ENCODE measurements around the gene SCN9A.

SCN9A gene

DNA sequence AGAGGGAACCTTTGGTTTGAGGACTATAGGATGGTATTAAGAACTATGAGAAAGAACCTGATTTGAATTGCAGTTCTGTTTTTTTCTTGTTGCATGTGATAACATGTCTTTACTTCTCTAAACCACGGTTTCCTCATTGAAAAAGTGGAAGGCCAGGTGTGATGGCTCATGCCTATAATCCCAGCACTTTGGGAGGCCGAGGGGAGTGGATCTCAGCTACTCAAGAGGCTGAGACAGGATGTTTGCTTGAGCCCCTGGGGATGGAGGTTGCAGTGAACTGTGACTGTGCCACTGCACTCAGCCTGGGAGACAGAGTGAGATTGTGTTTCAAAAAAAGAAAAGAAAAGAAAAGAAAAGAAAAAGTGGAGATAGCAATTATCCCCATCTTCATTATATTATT, 32.3 kb downstream of the SCN9A start:
- TF ChIP-seq EZH2 (IDR thresholded peaks at IDR 0.05; ENCODE audit: borderline replicate concordance, low read length): no peak
- TF ChIP-seq, protein P1, sequence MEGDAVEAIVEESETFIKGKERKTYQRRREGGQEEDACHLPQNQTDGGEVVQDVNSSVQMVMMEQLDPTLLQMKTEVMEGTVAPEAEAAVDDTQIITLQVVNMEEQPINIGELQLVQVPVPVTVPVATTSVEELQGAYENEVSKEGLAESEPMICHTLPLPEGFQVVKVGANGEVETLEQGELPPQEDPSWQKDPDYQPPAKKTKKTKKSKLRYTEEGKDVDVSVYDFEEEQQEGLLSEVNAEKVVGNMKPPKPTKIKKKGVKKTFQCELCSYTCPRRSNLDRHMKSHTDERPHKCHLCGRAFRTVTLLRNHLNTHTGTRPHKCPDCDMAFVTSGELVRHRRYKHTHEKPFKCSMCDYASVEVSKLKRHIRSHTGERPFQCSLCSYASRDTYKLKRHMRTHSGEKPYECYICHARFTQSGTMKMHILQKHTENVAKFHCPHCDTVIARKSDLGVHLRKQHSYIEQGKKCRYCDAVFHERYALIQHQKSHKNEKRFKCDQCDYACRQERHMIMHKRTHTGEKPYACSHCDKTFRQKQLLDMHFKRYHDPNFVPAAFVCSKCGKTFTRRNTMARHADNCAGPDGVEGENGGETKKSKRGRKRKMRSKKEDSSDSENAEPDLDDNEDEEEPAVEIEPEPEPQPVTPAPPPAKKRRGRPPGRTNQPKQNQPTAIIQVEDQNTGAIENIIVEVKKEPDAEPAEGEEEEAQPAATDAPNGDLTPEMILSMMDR (IDR thresholded peaks at IDR 0.05; ENCODE audit: low read length): no peak
- Histone ChIP-seq H3K36me3 (ENCODE audit: insufficient read depth, low read length) (no peaks in the 10 kb centered on the region), H3F3A (ENCODE audit: insufficient read depth, low read length) (no peaks in the 10 kb centered on the region), H3K9me2 (ENCODE audit: low read depth, low read length) (no peaks in the 10 kb centered on the region), H3K27me3 (ENCODE audit: insufficient read depth, low read length) (no peaks in the 10 kb centered on the region), H3K4me1 (ENCODE audit: insufficient read depth, low read length, severe bottlenecking) (no peaks in the 10 kb centered on the region), H3K4me3 (ENCODE audit: low read depth, low read length, poor library complexity, severe bottlenecking) (no peak overlapping the region), H4K20me1 (ENCODE audit: insufficient read depth, low read length) (no peaks in the 10 kb centered on the region), H3K9ac (ENCODE audit: low read length) (no peak overlapping the region), H3K4me2 (ENCODE audit: low read length) (no peak overlapping the region), H3K79me2 (ENCODE audit: insufficient read depth, low read length) (no peaks in the 10 kb centered on the region), H2AFZ (ENCODE audit: low read length) (no peak overlapping the region), H3K27ac (ENCODE audit: low read depth, low read length, poor library complexity, severe bottlenecking) (no peak overlapping the region), H3K9me3 (ENCODE audit: low read length) (no peaks in the 10 kb centered on the region)

DNA sequence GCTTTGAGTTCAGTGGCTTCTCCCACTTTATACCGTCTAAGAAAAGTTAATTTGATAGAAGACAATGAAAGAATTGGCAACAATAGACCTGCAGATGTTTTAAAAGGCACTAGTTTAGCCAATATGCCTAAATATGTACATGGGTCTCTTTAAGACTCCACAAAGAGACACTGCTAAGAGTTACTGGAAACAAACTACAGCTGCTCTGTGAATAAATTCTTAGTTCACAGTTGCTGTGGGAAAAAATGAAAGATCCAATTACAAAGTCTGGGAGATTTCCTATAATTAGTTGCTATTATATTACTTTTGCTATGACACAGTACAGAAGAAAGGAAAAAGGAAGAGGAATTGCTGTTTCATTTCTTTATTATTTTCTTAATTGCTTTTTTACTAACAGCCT, 34.3 kb downstream of the SCN9A start:
- no peak overlapping the region for H3K27ac ChIP-seq (ENCODE audit: low read depth, low read length, poor library complexity, severe bottlenecking)
- H3K4me1 ChIP-seq (ENCODE audit: insufficient read depth, low read length, severe bottlenecking): no peaks in the 10 kb centered on the region
- H3K9me2 ChIP-seq (ENCODE audit: low read depth, low read length): no peaks in the 10 kb centered on the region
- no peaks in the 10 kb centered on the region for H3K27me3 ChIP-seq (ENCODE audit: insufficient read depth, low read length)
- no peak overlapping the region for H3K9ac ChIP-seq (ENCODE audit: low read length)
- no peaks in the 10 kb centered on the region for H4K20me1 ChIP-seq (ENCODE audit: insufficient read depth, low read length)
- no peak overlapping the region for H3K4me3 ChIP-seq (ENCODE audit: low read depth, low read length, poor library complexity, severe bottlenecking)
- no peak overlapping the region for H2AFZ ChIP-seq (ENCODE audit: low read length)
- H3K4me2 ChIP-seq (ENCODE audit: low read length): no peak overlapping the region
- TF ChIP-seq EZH2 (IDR thresholded peaks at IDR 0.05; ENCODE audit: borderline replicate concordance, low read length): no peak
- TF ChIP-seq, protein P1 (IDR thresholded peaks at IDR 0.05; ENCODE audit: low read length): no peak
- H3K9me3 ChIP-seq (ENCODE audit: low read length): no peaks in the 10 kb centered on the region
- no peaks in the 10 kb centered on the region for H3K79me2 ChIP-seq (ENCODE audit: insufficient read depth, low read length)
- H3K36me3 ChIP-seq (ENCODE audit: insufficient read depth, low read length): no peaks in the 10 kb centered on the region
- H3F3A ChIP-seq (ENCODE audit: insufficient read depth, low read length): no peaks in the 10 kb centered on the region

DNA sequence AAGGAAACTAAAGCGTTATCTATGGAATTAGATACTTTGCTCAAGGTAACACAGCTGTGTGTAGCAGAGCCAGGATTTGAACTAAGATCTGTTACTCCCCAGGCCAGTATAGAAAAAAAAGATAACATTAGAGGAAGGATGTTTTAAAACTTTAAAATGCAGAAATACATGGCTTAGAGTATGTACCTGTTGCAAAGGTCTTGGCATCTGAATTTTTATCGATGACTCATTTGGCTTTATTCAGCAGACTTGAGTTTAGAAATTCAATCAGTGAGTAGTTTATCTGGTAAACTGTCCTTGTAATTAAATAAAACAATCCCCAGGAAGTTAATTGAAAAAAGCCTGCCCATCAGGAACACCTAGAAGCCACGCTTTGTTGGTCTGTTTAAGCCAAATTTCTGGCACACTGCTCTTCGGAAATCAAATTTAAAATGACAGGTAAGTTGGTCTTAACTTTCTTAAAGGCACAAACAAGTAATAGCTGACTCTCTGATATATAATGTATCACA, 36.9 kb downstream of the SCN9A start:
- H3K4me2 ChIP-seq (ENCODE audit: low read length): no peak overlapping the region
- H3F3A ChIP-seq (ENCODE audit: insufficient read depth, low read length): no peaks in the 10 kb centered on the region
- no peaks in the 10 kb centered on the region for H4K20me1 ChIP-seq (ENCODE audit: insufficient read depth, low read length)
- no peak overlapping the region for H3K9ac ChIP-seq (ENCODE audit: low read length)
- no peaks in the 10 kb centered on the region for H3K9me3 ChIP-seq (ENCODE audit: low read length)
- no peak overlapping the region for H2AFZ ChIP-seq (ENCODE audit: low read length)
- no peaks in the 10 kb centered on the region for H3K36me3 ChIP-seq (ENCODE audit: insufficient read depth, low read length)
- no peaks in the 10 kb centered on the region for H3K9me2 ChIP-seq (ENCODE audit: low read depth, low read length)
- TF ChIP-seq EZH2 (IDR thresholded peaks at IDR 0.05; ENCODE audit: borderline replicate concordance, low read length): no peak
- TF ChIP-seq, protein P1 (IDR thresholded peaks at IDR 0.05; ENCODE audit: low read length): no peak
- no peaks in the 10 kb centered on the region for H3K27me3 ChIP-seq (ENCODE audit: insufficient read depth, low read length)
- H3K79me2 ChIP-seq (ENCODE audit: insufficient read depth, low read length): no peaks in the 10 kb centered on the region
- no peak overlapping the region for H3K27ac ChIP-seq (ENCODE audit: low read depth, low read length, poor library complexity, severe bottlenecking)
- H3K4me3 ChIP-seq (ENCODE audit: low read depth, low read length, poor library complexity, severe bottlenecking): no peak overlapping the region
- no peaks in the 10 kb centered on the region for H3K4me1 ChIP-seq (ENCODE audit: insufficient read depth, low read length, severe bottlenecking)
